GM23248 (cell line): Measurements from ENCODE around the gene TLK1. TPM values are rescaled to one million over a fixed set of nuclear protein-coding genes. Genes with fewer than 3 reads are reported as not detected.

ENCODE experiments used
- DNase-seq: peaks from one replicate; pipeline ENCODE4 v3.0.0-alpha.2; 2015
- H2AFZ ChIP-seq: fragments of 200-600 bp; sonication (generic); 2 replicates; pipeline ENCODE4 v1.6.1; 2016; ENCODE audit warnings: antibody characterized with exemption
- H3F3A ChIP-seq: fragments of 200-600 bp; sonication (generic); 2 replicates; pipeline ENCODE4 v1.6.1; 2016; ENCODE audit warnings: mild to moderate bottlenecking, antibody characterized with exemption, mixed run types; ENCODE audit not compliant: insufficient read depth
- H3K27ac ChIP-seq: fragments of 200-600 bp; sonication (generic); 2 replicates; pipeline ENCODE4 v1.5.1; 2016; ENCODE audit warnings: mild to moderate bottlenecking
- H3K27me3 ChIP-seq: fragments of 200-600 bp; sonication (generic); replicated peaks from 2 replicates; pipeline ENCODE4 v1.6.1; 2016; ENCODE audit warnings: mild to moderate bottlenecking; ENCODE audit not compliant: insufficient read depth
- H3K36me3 ChIP-seq: fragments of 200-600 bp; sonication (generic); 2 replicates; pipeline ENCODE4 v1.6.1; 2016; ENCODE audit warnings: low read depth, mild to moderate bottlenecking
- H3K4me1 ChIP-seq: fragments of 200-600 bp; sonication (generic); 2 replicates; pipeline ENCODE4 v1.6.1; 2016; ENCODE audit warnings: mild to moderate bottlenecking; ENCODE audit not compliant: insufficient read depth
- H3K4me2 ChIP-seq: fragments of 200-600 bp; sonication (generic); one replicate; pipeline ENCODE4 v1.6.1; 2016; ENCODE audit warnings: mild to moderate bottlenecking; ENCODE audit not compliant: unreplicated experiment
- H3K4me3 ChIP-seq: fragments of 200-600 bp; sonication (generic); 2 replicates; pipeline ENCODE4 v1.5.1; 2016; ENCODE audit warnings: mild to moderate bottlenecking
- H3K79me2 ChIP-seq: fragments of 200-600 bp; sonication (generic); 2 replicates; pipeline ENCODE4 v1.6.1; 2016; ENCODE audit warnings: mild to moderate bottlenecking; ENCODE audit not compliant: insufficient read depth
- H3K9ac ChIP-seq: fragments of 200-600 bp; sonication (generic); 2 replicates; pipeline ENCODE4 v1.6.1; 2016; ENCODE audit warnings: mild to moderate bottlenecking
- H3K9me2 ChIP-seq: fragments of 200-600 bp; sonication (generic); 2 replicates; pipeline ENCODE4 v1.6.1; 2016; ENCODE audit warnings: mixed run types, mild to moderate bottlenecking, moderate library complexity; ENCODE audit not compliant: insufficient read depth
- H3K9me3 ChIP-seq: fragments of 200-600 bp; sonication (generic); one replicate; pipeline ENCODE4 v1.6.1; 2017; ENCODE audit warnings: low read depth
- H4K20me1 ChIP-seq: fragments of 200-600 bp; sonication (generic); 2 replicates; pipeline ENCODE4 v1.6.0; 2016; ENCODE audit not compliant: insufficient read depth
- EZH2 ChIP-seq: fragments of 200-600 bp; sonication (generic); IDR thresholded peaks from 2 replicates; pipeline ENCODE4 v1.6.1; 2018; ENCODE audit warnings: antibody characterized with exemption, mild to moderate bottlenecking; ENCODE audit not compliant: insufficient read depth, poor library complexity, severe bottlenecking
- EZH2phosphoT487 ChIP-seq: fragments of 200-600 bp; sonication (generic); IDR thresholded peaks from 2 replicates; pipeline ENCODE4 v1.6.1; 2018; ENCODE audit warnings: antibody characterized with exemption, moderate library complexity, mild to moderate bottlenecking, low read depth; ENCODE audit not compliant: insufficient read depth
- WGBS, 2 experiments: methylation state at CpG; one replicate each; pipeline ENCODE4 v1.1.6; 2015 to 2017; ENCODE audit warnings: low lambda C conversion rate in 2 of 2, low coverage in 1 of 2; ENCODE audit errors: missing lambda C conversion rate in 2 of 2; 5-methylcytosine and 5-hydroxymethylcytosine counted together
- in situ Hi-C: fragments of 300-500 bp; cut with MboI; formaldehyde crosslinking; loops from 2 replicates; pipeline ENCODE4 v1.15.0; 2020
- polyA plus RNA-seq: library from polyadenylated mRNA; unstranded; fragments of >200 nt; fragmentation: Nextera tagmentation; extraction: Ambion mirVana; gene quantifications from 2 replicates; pipeline ENCODE4 v1.2.1, GENCODE V29; 2016
- total RNA-seq: library from RNA; depleted of rRNA; stranded (reverse); fragments of >200 nt; shearing (Covaris generic); gene quantifications from 2 replicates; pipeline ENCODE4 v1.2.3, GENCODE V29; 2014

The TLK1 gene
- total and polyA plus RNA-seq, 2 experiments from 2014 or later = 9.6 to 25.6 TPM

DNA sequence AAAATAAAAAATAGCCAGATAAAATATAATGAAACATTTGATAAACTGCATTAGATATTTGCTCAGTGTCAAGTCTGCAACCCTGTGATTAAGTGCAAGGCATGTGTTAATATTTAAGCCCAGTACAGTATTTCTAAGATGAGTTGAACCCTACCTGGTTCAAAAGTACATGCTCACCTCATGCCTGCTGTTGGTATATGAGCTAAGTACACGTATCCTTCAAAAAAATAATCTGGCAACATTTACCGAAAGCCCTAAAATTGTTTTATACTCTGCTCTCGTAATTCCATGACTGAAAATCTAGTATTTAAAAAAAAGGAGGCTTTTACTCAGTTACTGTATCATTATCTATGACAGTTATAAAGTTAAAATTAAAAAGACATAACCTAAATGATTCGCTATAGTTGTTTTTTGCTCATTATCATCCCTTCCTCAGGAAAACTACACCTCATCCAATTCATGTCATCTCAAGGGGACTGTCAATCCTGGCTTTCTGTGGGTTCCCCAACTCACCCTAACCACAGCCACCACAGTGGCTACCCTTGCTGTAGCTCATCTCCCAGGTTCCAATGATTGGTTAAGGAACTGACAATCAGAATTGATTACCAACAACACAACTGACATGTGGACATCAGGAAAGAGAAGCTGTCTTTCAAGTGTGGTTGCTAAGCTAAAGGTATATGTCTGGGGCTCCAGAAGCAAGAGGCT, 10.6 kb downstream of the TLK1 start:
- no peak for DNase-seq
- Histone ChIP-seq H3K4me1 (peaks cover 10% of the 10 kb centered on the region), H3K36me3 (no peaks in the 10 kb centered on the region), H3K4me2 (no peak overlapping the region), H3K4me3 (no peak overlapping the region), H3K79me2 (peaks cover 100% of the 10 kb centered on the region), H3K9me2 (no peaks in the 10 kb centered on the region), H4K20me1 (peaks cover 29% of the 10 kb centered on the region), H3K27me3 (no peaks in the 10 kb centered on the region), H2AFZ (no peak overlapping the region), H3F3A (no peaks in the 10 kb centered on the region), H3K9ac (no peak overlapping the region), H3K27ac (no peak overlapping the region), H3K9me3 (no peaks in the 10 kb centered on the region)
- whole genome bisulfite sequencing, 2 experiments = 97 to 99% methylated on average over 4 of the region's 4 CpGs
- TF ChIP-seq EZH2 (no peak), EZH2phosphoT487 (no peak)
- in situ Hi-C loops = loop anchor here (25.0 kb wide), 1 partner anchor 262 kb away; no protein-coding TSS in a partner anchor

- Histone ChIP-seq H3K4me2 (no peak overlapping the region), H3K9me3 (no peaks in the 10 kb centered on the region), H3K79me2 (peaks cover 100% of the 10 kb centered on the region), H3F3A (peaks cover 2% of the 10 kb centered on the region; the same call in 1 of the 2 replicates), H3K4me3 (no peak overlapping the region), H3K27me3 (no peaks in the 10 kb centered on the region), H3K36me3 (no peaks in the 10 kb centered on the region), H3K9ac (no peak overlapping the region), H2AFZ (no peak overlapping the region), H4K20me1 (peaks cover 27% of the 10 kb centered on the region), H3K27ac (no peak overlapping the region), H3K9me2 (no peaks in the 10 kb centered on the region), H3K4me1 (peaks cover 7% of the 10 kb centered on the region)
- in situ Hi-C loops = no loop called here
- TF ChIP-seq EZH2phosphoT487 (no peak), EZH2 (no peak)
- DNase-seq = no peak
- 96 to 97% methylated on average over 3 of the region's 3 CpGs for WGBS, 2 experiments
Observed at GRCh38 chr2:171149171-171149938, 11.3 kb downstream of the TLK1 start.

GRCh38 chr2:171147081-171147480, 13.6 kb downstream of the TLK1 start:
- H2AFZ ChIP-seq = no peak overlapping the region
- no peak overlapping the region for H3K27ac ChIP-seq
- no peaks in the 10 kb centered on the region for H3K9me3 ChIP-seq
- peaks cover 8% of the 10 kb centered on the region; the same call in 1 of the 2 replicates for H3F3A ChIP-seq
- peaks cover 100% of the 10 kb centered on the region for H3K79me2 ChIP-seq
- no peak overlapping the region for H3K4me3 ChIP-seq
- no peaks in the 10 kb centered on the region for H3K9me2 ChIP-seq
- no peak overlapping the region for H3K9ac ChIP-seq
- H4K20me1 ChIP-seq = peaks cover 23% of the 10 kb centered on the region
- no peak overlapping the region for H3K4me2 ChIP-seq
- H3K36me3 ChIP-seq = no peaks in the 10 kb centered on the region
- H3K27me3 ChIP-seq = no peaks in the 10 kb centered on the region
- WGBS, 2 experiments = 99 to 100% methylated on average over 2 of the region's 2 CpGs
- 0 out of 2 replicates have a peak, but pooled peaks cover 2% of the 10 kb centered on the region for H3K4me1 ChIP-seq
- no peak for DNase-seq
- TF ChIP-seq EZH2 (no peak), EZH2phosphoT487 (no peak)
- in situ Hi-C loops = no loop called here

GRCh38 chr2:171146633-171147032, 14.1 kb downstream of the TLK1 start:
- Histone ChIP-seq H2AFZ (no peak overlapping the region), H3K36me3 (no peaks in the 10 kb centered on the region), H3K9me3 (no peaks in the 10 kb centered on the region), H3K9me2 (no peaks in the 10 kb centered on the region), H3K27ac (no peak overlapping the region), H3K27me3 (no peaks in the 10 kb centered on the region), H3K9ac (no peak overlapping the region), H4K20me1 (peaks cover 23% of the 10 kb centered on the region), H3K4me3 (no peak overlapping the region), H3K79me2 (peaks cover 100% of the 10 kb centered on the region), H3K4me1 (peaks cover 6% of the 10 kb centered on the region), H3F3A (peaks cover 8% of the 10 kb centered on the region; the same call in 1 of the 2 replicates), H3K4me2 (no peak overlapping the region)
- in situ Hi-C loops = no loop called here
- no peak for TF ChIP-seq EZH2
- no peak for TF ChIP-seq EZH2phosphoT487
- no peak for DNase-seq
- 91 to 100% methylated on average over 1 of the region's 1 CpG for WGBS, 2 experiments
